ENCODE data around the gene CTNNBL1.

Gene CTNNBL1

GRCh38 chr20:37777012-37777950 lies 83.5 kb downstream of the CTNNBL1 start:
- DNase-seq (ENCODE audit: low spot score): no peak

GRCh38 chr20:37777988-37778659 lies 84.3 kb downstream of the CTNNBL1 start:
- no peak for DNase-seq (ENCODE audit: low spot score)

- no peak for DNase-seq (ENCODE audit: low spot score)
Measured at GRCh38 chr20:37781626-37782025, 87.8 kb downstream of the CTNNBL1 start.

- no peak for DNase-seq (ENCODE audit: low spot score)
Measured at GRCh38 chr20:37786043-37786442, 92.2 kb downstream of the CTNNBL1 start.

GRCh38 chr20:37789408-37789807 lies 95.6 kb downstream of the CTNNBL1 start:
- no peak for DNase-seq (ENCODE audit: low spot score)

- no peak for DNase-seq (ENCODE audit: low spot score)
Measured at GRCh38 chr20:37790900-37791299, 97.1 kb downstream of the CTNNBL1 start.

GRCh38 chr20:37796121-37796520 lies 102.3 kb downstream of the CTNNBL1 start:
- DNase-seq (ENCODE audit: low spot score): no peak

GRCh38 chr20:37796733-37797132 lies 102.9 kb downstream of the CTNNBL1 start:
- DNase-seq (ENCODE audit: low spot score): no peak

- no peak for DNase-seq (ENCODE audit: low spot score)
Measured at GRCh38 chr20:37797669-37798175, 103.9 kb downstream of the CTNNBL1 start.

GRCh38 chr20:37798312-37798711 lies 104.5 kb downstream of the CTNNBL1 start:
- DNase-seq (ENCODE audit: low spot score): no peak

- no peak for DNase-seq (ENCODE audit: low spot score)
Measured at GRCh38 chr20:37800618-37801017, 106.8 kb downstream of the CTNNBL1 start.

GRCh38 chr20:37801921-37802320 lies 108.1 kb downstream of the CTNNBL1 start:
- DNase-seq (ENCODE audit: low spot score): no peak

GRCh38 chr20:37803438-37804307 lies 109.8 kb downstream of the CTNNBL1 start:
- no peak for DNase-seq (ENCODE audit: low spot score)

GRCh38 chr20:37804584-37805566 lies 111.0 kb downstream of the CTNNBL1 start:
- DNase-seq (ENCODE audit: low spot score): no peak

- DNase-seq (ENCODE audit: low spot score): no peak
Measured at GRCh38 chr20:37807471-37808232, 113.8 kb downstream of the CTNNBL1 start.

- DNase-seq (ENCODE audit: low spot score): no peak
Measured at GRCh38 chr20:37808233-37809070, 114.6 kb downstream of the CTNNBL1 start.

GRCh38 chr20:37810027-37810426 lies 116.2 kb downstream of the CTNNBL1 start:
- DNase-seq (ENCODE audit: low spot score): no peak

GRCh38 chr20:37816003-37816402 lies 122.2 kb downstream of the CTNNBL1 start:
- DNase-seq (ENCODE audit: low spot score): no peak

- no peak for DNase-seq (ENCODE audit: low spot score)
Measured at GRCh38 chr20:37816726-37817125, 122.9 kb downstream of the CTNNBL1 start.
